Kasumi-1 (cell line): ENCODE results near the gene PDPK1.
"Not testable (repeated sequence)": the region's sequence is repeated elsewhere in the genome, so short reads cannot be mapped to it uniquely, and the experiment has no call there.

ENCODE experiments used
- DNase-seq, 2 experiments: peaks; one replicate each; lab custom pipeline; 2025; lab: John Stamatoyannopoulos, UW

PDPK1 gene

GRCh38 chr16:2587891-2588565 lies 50.2 kb downstream of the PDPK1 start:
- DNase-seq, result no peak

DNA sequence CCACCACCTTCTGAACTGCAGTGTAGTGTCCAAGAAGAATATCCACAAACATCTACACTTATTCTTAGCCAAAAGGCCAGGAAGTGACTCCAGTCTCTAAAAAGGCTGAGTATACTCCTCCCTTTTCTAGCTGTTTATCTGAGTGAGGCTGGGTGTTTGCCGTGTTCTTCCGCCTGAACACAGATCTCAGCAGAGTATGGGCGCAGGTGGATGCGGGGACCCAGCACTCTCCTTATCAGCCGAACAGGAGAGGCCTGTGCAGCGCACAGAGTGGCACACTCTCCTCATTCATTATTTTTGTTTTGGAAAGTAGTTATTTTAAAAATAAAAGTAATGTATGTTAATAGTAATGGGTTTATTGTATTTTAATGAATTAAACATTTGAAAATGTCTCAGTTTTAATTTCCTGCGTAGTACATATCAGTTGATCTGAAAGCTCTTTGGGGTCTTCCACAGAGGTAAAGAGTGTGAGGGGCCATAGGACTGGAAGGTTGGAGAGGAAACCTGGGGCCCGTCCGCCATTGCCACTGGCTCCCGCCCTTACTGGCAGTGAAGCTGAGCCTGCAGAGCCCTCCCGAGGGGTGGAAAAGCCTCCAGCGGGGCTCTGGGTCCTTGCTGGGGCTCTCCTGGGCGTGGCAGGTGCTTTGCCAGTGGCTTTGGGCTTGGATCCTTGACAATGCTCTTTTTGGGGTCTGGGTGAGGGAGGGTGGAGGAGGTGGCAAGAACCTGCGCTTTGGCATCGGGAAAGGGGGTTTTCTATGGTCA lies 53.8 kb downstream of the PDPK1 start:
- DNase-seq, result no peak

DNA sequence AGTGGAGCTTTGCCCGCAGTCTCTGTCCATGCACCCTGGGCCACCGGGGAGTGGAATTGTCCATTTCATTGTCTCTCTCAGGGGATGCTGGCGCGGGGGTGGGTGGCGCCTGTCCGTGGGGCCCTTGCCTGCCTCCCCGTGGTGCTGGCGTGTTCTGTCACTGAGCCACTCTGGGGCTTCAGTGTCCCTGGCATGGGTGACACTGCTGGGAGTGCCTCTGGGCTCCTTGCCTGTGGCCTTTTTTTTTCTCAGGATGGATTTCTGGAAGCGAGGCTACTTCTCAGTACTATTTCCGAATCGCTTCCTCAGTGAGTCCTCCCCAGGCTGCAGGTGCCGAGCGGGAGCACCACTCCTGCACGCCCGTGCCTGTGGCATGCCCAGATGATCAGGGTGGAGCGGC lies 55.0 kb downstream of the PDPK1 start:
- no peak for DNase-seq

DNA sequence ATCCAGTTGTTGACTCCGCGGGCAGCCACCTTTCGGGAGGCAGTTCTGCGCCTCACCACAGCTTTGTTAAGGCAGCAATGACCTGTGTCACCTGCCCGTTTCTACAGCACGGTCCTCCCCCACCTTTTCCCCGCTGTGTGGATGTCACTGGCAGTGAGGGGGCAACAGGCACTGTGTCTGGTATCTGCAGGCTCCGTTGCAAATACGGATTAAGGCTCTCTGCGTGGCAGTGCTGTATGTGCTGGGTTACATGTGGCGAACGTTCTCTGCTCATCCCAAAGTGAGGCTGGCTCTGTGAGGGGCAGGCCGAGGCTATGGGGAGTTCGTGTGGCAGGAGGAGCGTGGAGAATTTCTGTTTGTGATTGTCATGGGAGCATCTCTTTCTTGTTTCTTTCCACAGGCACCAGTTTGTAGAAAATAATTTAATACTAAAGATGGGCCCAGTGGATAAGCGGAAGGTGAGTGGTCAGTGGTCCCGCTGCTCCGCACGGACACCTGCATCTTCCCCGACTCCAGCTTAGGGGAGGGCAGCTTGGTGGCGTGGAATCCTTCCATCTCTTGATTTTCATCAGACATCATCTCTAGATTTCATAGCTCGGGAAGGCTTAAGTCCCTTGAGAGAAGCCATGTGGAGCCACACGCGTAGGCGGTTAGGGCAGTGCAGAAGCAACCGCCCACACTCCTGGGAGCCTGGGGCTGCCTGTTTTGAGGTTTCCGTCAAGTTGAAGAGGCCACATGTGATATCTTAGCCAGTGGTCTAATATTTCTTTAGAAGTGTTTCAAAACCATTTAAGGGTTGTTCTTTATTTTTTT lies 57.8 kb downstream of the PDPK1 start:
- DNase-seq, result no peak

- no peak for DNase-seq
Measured at GRCh38 chr16:2596747-2597559, 59.1 kb downstream of the PDPK1 start.

DNA sequence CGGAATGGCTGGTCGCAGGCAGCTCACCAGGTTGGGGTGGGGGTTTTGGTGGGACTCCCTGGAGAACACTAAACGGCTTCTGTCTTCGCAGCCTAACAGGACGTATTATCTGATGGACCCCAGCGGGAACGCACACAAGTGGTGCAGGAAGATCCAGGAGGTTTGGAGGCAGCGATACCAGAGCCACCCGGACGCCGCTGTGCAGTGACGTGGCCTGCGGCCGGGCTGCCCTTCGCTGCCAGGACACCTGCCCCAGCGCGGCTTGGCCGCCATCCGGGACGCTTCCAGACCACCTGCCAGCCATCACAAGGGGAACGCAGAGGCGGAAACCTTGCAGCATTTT lies 59.7 kb downstream of the PDPK1 start:
- no peak for DNase-seq

DNA sequence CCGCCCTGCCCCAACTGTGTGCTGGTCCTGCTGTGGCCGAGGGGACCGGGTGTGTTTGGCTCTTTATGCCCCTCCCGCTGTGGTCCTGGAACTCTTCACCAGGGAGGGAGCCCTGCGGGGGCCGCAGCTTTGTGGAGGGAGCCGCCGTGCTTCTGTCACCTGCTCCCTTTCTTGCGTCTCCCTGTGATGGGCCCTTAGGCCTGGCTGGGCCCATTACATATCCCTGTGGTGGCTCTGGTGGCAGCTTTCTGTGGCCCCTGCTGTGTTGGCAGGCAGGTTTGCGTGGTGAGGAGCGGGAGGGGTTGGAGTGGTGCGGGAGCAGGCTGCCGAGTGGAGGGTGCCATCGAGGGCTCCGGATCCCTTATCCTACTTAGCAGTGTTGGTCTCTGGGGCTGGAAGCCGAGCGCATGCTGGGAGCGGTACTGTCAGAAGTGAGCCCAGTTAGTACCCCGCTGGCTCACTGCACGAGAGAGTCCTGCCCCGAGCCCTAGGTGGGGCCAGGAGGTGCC lies 60.4 kb downstream of the PDPK1 start:
- DNase-seq, result no peak

GRCh38 chr16:2598723-2599122 lies 60.9 kb downstream of the PDPK1 start:
- DNase-seq, result no peak

- not testable (repeated sequence) for DNase-seq
Measured at GRCh38 chr16:2599165-2599564, 61.3 kb downstream of the PDPK1 start.

GRCh38 chr16:2599785-2600184 lies 62.0 kb downstream of the PDPK1 start:
- not testable (repeated sequence) for DNase-seq

DNA sequence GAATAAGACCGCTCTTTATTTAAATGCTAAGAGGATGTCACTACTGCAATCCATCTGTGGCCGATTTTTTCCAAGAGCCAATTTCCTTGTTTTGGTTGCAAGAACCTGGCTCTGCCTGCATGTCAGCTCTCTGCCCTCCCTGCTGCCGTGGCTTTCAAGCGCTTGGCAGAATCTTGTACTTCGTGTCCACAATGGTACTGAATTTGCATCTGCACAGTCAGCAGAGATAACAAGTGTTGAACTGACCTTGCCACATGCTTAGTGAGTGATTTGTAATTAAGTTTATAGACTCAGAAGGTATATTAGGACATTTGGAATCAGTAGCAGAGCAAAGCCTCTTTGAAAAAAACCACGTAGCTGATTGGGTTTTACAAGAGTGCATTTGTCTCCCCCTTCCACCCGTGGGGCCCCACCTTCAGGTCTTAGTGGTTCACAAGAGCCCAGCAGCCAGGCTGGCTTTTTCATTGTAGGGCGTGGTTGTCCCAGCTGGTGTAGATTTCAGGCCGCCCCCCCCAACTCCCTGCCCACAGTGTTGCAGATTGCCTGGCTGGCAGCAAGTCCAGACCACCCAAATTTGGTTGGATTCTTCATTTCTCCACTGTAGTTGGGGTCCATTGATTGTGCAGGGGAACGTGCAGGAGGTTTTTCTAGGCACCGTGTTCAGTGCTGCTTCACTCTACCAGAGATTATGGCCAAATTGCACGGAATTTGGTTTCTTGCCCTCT lies 63.6 kb downstream of the PDPK1 start:
- DNase-seq, result not testable (repeated sequence)

GRCh38 chr16:2602175-2602574 lies 64.4 kb downstream of the PDPK1 start:
- DNase-seq, result not testable (repeated sequence)

GRCh38 chr16:2603165-2604015 lies 65.6 kb downstream of the PDPK1 start:
- DNase-seq, result peak; percentile 43 to 52

- DNase-seq, result not testable (repeated sequence)
Measured at GRCh38 chr16:2604016-2604369, 66.2 kb downstream of the PDPK1 start.

DNA sequence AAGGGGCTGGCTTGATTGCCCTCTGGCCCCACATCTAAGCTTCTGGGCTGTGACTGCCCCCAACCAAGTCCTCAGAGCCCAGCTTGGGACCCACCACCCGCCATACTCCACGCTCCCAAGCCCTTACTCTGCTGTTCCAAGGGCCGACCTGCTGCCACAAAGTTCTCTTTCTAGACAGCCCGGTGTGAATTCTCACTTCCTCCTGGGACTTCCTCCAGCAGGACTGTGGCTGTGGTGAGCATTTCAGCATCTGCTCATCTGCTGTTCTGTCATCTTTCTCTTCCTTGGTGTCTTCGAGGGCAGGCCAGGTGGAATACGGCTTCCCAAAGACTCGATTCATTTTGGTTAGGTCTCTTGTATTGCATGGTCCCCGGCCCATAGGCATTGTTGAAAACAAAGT lies 69.0 kb downstream of the PDPK1 start:
- not testable (repeated sequence) for DNase-seq

GRCh38 chr16:2609345-2609744 lies 71.5 kb downstream of the PDPK1 start:
- not testable (repeated sequence) for DNase-seq

DNA sequence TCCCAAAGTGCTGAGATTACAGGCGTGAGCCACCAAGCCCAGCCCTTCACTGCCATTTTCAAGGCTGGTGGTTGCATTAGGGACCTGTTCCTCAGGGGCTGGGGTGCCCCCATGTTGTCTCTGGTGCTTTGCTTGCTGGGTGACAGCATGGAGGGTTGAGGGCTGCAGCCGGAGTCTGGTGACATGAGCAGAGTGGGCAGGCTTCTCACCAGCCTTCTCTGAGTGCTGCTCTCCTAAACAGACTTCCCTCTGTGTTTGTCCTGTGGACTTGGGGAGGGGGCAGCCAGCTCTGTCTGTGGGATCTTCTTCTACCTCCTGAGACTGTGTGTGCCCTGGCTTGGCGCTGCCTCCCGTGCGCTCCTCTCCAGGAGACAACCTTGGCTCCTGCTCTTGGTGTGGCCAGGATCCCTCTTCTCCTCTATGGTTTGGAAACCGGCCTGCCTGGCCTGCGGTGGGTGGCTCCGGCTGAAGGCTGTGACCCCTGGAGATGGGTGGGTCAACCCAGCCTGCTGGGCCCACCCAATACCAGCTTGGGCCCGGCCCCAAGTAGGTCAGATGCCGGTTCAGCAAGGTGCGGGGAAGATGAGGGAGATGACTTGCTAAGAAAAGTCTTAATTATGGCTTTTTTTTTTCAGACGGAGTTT lies 72.1 kb downstream of the PDPK1 start:
- DNase-seq, result no peak

GRCh38 chr16:2610781-2611498 lies 73.1 kb downstream of the PDPK1 start:
- no peak for DNase-seq

- no peak for DNase-seq
Measured at GRCh38 chr16:2611499-2611862, 73.7 kb downstream of the PDPK1 start.
